ENCODE results near the gene SLC39A11.

The SLC39A11 gene

DNA sequence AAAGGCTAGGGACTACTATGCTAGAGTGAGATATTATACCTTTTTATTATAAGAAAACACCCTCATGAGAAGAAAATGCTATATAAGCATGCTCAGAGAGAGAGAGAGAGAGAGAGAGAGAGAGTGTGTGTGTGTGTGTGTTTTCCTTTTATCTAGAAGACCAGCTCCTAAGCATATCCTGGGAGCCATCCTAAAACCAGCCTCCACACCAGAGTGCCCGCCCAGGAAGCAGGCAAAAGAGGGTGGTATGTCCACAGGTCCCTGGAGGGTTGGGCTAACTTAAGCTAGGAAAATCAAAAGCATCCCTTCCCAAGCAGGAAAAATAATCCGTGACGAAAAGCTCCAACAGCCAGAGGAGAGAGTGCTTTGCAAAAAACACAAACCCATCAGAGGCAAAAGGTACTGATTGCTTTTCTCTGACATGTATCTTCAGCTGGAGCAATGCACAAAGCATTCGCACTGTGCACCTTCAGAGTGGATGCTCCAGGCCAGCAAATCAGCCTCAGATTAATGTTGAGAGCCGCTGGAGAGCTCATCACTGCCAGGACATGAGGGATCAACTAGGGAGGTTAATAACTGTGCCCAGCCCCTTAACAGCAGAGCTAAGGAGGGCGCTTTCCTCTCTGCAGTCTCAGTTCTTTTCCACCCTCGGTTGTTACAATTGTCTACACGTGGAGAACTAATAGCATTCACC, 125.1 kb downstream of the SLC39A11 start:
- Mint-ChIP-seq H3K4me3 (no peak overlapping the region), H3K4me1 (ENCODE audit: low read depth) (peaks cover 2% of the 10 kb centered on the region), H3K27me3 (no peaks in the 10 kb centered on the region), H3K36me3 (no peaks in the 10 kb centered on the region), H3K27ac (no peak overlapping the region), H3K9me3 (ENCODE audit: low read depth) (no peaks in the 10 kb centered on the region)

- no peak overlapping the region for H3K4me3 Mint-ChIP-seq
- peaks cover 2% of the 10 kb centered on the region for H3K36me3 Mint-ChIP-seq
- no peaks in the 10 kb centered on the region for H3K9me3 Mint-ChIP-seq (ENCODE audit: low read depth)
- H3K27ac Mint-ChIP-seq, result no peak overlapping the region
- no peaks in the 10 kb centered on the region for H3K27me3 Mint-ChIP-seq
- H3K4me1 Mint-ChIP-seq (ENCODE audit: low read depth), result no peaks in the 10 kb centered on the region
Measured at GRCh38 chr17:72962106-72962505, 130.4 kb downstream of the SLC39A11 start.

- H3K4me1 Mint-ChIP-seq (ENCODE audit: low read depth), result no peaks in the 10 kb centered on the region
Measured at GRCh38 chr17:72955391-72956140, 136.9 kb downstream of the SLC39A11 start.

DNA sequence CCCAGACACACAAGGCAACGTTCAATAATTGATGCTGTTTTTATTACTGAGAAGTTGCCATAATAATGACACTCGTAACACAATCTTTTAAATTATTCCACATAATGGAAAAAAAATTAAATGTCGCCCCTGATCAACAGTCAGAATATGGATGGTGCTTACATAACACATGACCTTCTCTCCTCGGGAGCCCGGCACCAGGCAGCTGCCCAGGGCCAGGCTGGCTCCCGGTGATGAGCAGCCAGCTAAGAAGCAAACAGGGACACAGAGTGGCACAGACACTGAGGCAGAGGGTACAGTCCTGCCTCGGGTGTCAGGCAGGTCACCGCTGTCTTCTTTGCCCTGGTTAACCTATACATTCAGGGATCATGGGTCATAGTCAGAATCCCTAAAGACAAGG, 137.9 kb downstream of the SLC39A11 start:
- Mint-ChIP-seq H3K27me3 (no peaks in the 10 kb centered on the region), H3K36me3 (peaks cover 3% of the 10 kb centered on the region), H3K4me1 (ENCODE audit: low read depth) (no peaks in the 10 kb centered on the region), H3K27ac (no peak overlapping the region), H3K4me3 (no peak overlapping the region), H3K9me3 (ENCODE audit: low read depth) (no peaks in the 10 kb centered on the region)

More at GRCh38 chr17:72955391-72956140, 136.9 kb downstream of the SLC39A11 start:
- Mint-ChIP-seq H3K27ac (no peak overlapping the region), H3K36me3 (peaks cover 3% of the 10 kb centered on the region), H3K4me3 (no peak overlapping the region), H3K9me3 (ENCODE audit: low read depth) (no peaks in the 10 kb centered on the region), H3K27me3 (no peaks in the 10 kb centered on the region)

- H3K27me3 Mint-ChIP-seq, result no peaks in the 10 kb centered on the region
- peaks cover 3% of the 10 kb centered on the region for H3K36me3 Mint-ChIP-seq
- no peak overlapping the region for H3K4me3 Mint-ChIP-seq
- H3K27ac Mint-ChIP-seq, result no peak overlapping the region
- no peaks in the 10 kb centered on the region for H3K9me3 Mint-ChIP-seq (ENCODE audit: low read depth)
- no peaks in the 10 kb centered on the region for H3K4me1 Mint-ChIP-seq (ENCODE audit: low read depth)
Measured at GRCh38 chr17:72953621-72954020, 138.9 kb downstream of the SLC39A11 start.

- H3K27me3 Mint-ChIP-seq, result no peaks in the 10 kb centered on the region
- H3K4me1 Mint-ChIP-seq (ENCODE audit: low read depth), result no peaks in the 10 kb centered on the region
- peaks cover 3% of the 10 kb centered on the region for H3K36me3 Mint-ChIP-seq
- no peak overlapping the region for H3K4me3 Mint-ChIP-seq
- no peaks in the 10 kb centered on the region for H3K9me3 Mint-ChIP-seq (ENCODE audit: low read depth)
- H3K27ac Mint-ChIP-seq, result no peak overlapping the region
Measured at GRCh38 chr17:72952641-72953315, 139.7 kb downstream of the SLC39A11 start.

GRCh38 chr17:72952220-72952619, 140.3 kb downstream of the SLC39A11 start:
- H3K27me3 Mint-ChIP-seq, result no peaks in the 10 kb centered on the region
- peaks cover 7% of the 10 kb centered on the region for H3K36me3 Mint-ChIP-seq
- no peak overlapping the region for H3K27ac Mint-ChIP-seq
- no peaks in the 10 kb centered on the region for H3K4me1 Mint-ChIP-seq (ENCODE audit: low read depth)
- H3K4me3 Mint-ChIP-seq, result no peak overlapping the region
- H3K9me3 Mint-ChIP-seq (ENCODE audit: low read depth), result no peaks in the 10 kb centered on the region

- no peaks in the 10 kb centered on the region for H3K27me3 Mint-ChIP-seq
- no peak overlapping the region for H3K27ac Mint-ChIP-seq
- H3K9me3 Mint-ChIP-seq (ENCODE audit: low read depth), result no peaks in the 10 kb centered on the region
- no peak overlapping the region for H3K4me3 Mint-ChIP-seq
- H3K4me1 Mint-ChIP-seq (ENCODE audit: low read depth), result no peaks in the 10 kb centered on the region
- H3K36me3 Mint-ChIP-seq, result peaks cover 15% of the 10 kb centered on the region
Measured at GRCh38 chr17:72950242-72950931, 142.1 kb downstream of the SLC39A11 start.

- Mint-ChIP-seq H3K4me3 (no peak overlapping the region), H3K36me3 (peaks cover 15% of the 10 kb centered on the region), H3K27me3 (no peaks in the 10 kb centered on the region), H3K27ac (no peak overlapping the region), H3K9me3 (ENCODE audit: low read depth) (no peaks in the 10 kb centered on the region), H3K4me1 (ENCODE audit: low read depth) (no peaks in the 10 kb centered on the region)
Measured at GRCh38 chr17:72948115-72948514, 144.4 kb downstream of the SLC39A11 start.

GRCh38 chr17:72947475-72947874, 145.0 kb downstream of the SLC39A11 start:
- Mint-ChIP-seq H3K27me3 (no peaks in the 10 kb centered on the region), H3K4me1 (ENCODE audit: low read depth) (no peaks in the 10 kb centered on the region), H3K36me3 (peaks cover 15% of the 10 kb centered on the region), H3K9me3 (ENCODE audit: low read depth) (no peaks in the 10 kb centered on the region), H3K27ac (no peak overlapping the region), H3K4me3 (no peak overlapping the region)

GRCh38 chr17:72946696-72947095, 145.8 kb downstream of the SLC39A11 start:
- Mint-ChIP-seq H3K9me3 (ENCODE audit: low read depth) (no peaks in the 10 kb centered on the region), H3K27ac (no peak overlapping the region), H3K4me3 (no peak overlapping the region), H3K27me3 (no peaks in the 10 kb centered on the region), H3K4me1 (ENCODE audit: low read depth) (no peaks in the 10 kb centered on the region), H3K36me3 (peaks cover 17% of the 10 kb centered on the region)

DNA sequence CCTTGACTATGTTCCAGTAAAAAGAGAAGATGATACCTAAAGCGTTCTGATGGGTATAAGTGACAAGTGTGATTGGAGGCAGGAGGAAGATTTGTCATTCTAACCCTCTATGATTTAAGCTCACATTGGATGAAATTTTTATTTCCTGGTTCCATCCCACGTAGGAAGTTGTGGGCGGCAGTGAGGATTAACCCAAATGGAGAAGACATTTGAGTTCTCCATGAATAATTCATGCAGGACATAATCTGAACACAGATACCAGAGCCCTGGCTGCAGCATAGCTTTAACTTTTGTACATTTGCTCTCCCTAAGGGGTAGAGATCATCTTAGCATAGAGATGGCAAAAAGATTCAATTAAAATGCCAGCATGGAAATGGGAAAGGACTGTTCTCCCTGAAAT, 146.3 kb downstream of the SLC39A11 start:
- Mint-ChIP-seq H3K4me3 (no peak overlapping the region), H3K27me3 (no peaks in the 10 kb centered on the region), H3K9me3 (ENCODE audit: low read depth) (no peaks in the 10 kb centered on the region), H3K27ac (no peak overlapping the region), H3K4me1 (ENCODE audit: low read depth) (no peaks in the 10 kb centered on the region), H3K36me3 (peaks cover 17% of the 10 kb centered on the region)

DNA sequence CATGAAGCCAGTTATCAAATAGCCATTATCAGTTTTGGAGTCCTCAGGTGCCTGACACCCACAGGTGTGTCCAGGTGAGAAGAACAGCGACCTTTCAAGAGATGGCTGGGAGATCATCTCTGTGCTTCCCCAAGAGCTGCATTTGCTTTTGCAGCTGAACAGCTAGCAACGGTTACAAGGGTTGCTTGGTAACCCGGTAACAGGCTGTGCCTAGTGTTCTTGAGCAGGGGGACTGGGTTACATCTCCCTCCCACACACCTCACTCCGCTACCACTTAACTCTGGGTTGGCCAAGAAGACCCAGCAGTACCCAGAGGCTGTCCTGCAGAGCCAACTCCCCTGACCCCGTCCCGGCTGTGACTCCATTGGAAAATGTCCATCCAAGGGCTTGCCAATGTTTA, 147.0 kb downstream of the SLC39A11 start:
- no peaks in the 10 kb centered on the region for H3K9me3 Mint-ChIP-seq (ENCODE audit: low read depth)
- no peaks in the 10 kb centered on the region for H3K27me3 Mint-ChIP-seq
- H3K36me3 Mint-ChIP-seq, result peaks cover 20% of the 10 kb centered on the region

DNA sequence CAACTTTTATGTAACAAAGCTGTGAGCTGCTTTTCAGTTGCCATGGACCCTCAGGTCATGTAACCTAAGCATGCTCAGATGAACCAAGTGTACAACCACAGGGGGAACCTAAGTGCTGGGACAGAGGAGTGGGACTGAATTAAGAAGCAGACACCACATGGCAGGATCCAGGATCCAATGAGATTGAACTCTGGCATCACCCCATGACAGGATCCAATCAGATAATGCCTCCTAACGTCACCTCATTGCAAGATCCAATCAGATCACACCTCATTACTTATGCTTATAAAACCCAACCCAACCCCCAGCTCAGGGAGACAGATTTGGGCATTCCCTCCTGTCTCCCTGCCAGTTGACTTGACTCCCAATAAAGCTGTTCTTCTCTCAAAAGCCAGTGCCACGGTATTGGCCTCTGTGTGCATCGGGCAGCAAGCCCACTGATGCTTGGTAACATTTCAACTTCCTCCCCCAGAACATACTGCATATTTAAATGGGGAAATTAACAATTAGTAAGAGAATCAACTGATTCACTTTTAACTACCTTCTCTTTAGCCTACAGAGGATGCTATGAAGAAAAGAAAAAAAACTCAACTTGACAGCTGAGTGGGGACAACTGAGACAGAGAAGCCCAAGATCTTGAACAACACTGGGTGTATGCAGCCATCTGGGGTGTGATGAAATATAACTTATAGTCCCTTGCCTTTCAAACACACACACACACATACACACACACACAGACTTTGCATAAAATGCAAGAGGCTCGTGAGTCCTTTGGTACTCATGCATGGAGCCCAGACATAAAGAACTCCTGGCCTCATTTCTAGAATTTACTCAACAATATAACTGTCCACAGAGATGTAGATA, 148.4 kb downstream of the SLC39A11 start:
- Mint-ChIP-seq H3K9me3 (ENCODE audit: low read depth) (no peaks in the 10 kb centered on the region), H3K4me1 (ENCODE audit: low read depth) (no peaks in the 10 kb centered on the region), H3K36me3 (peaks cover 23% of the 10 kb centered on the region), H3K27me3 (no peaks in the 10 kb centered on the region), H3K27ac (no peak overlapping the region), H3K4me3 (no peak overlapping the region)

More for the DNA sequence above, 147.0 kb downstream of the SLC39A11 start:
- H3K4me1 Mint-ChIP-seq (ENCODE audit: low read depth), result no peaks in the 10 kb centered on the region
- no peak overlapping the region for H3K4me3 Mint-ChIP-seq
- H3K27ac Mint-ChIP-seq, result no peak overlapping the region
